ENCODE measurements around the gene PLEKHA6.

The PLEKHA6 gene

GRCh38 chr1:204203206-204203767 lies 156.4 kb downstream of the PLEKHA6 start:
- no peak for DNase-seq

- no peak for DNase-seq
Observed at GRCh38 chr1:204202481-204202880, 157.2 kb downstream of the PLEKHA6 start.

GRCh38 chr1:204201348-204202040 lies 158.2 kb downstream of the PLEKHA6 start:
- DNase-seq: no peak

- DNase-seq: no peak
Observed at GRCh38 chr1:204199579-204199978, 160.2 kb downstream of the PLEKHA6 start.

GRCh38 chr1:204198348-204199340 lies 161.1 kb downstream of the PLEKHA6 start:
- no peak for DNase-seq

GRCh38 chr1:204197068-204197467 lies 162.7 kb downstream of the PLEKHA6 start:
- no peak for DNase-seq

- no peak for DNase-seq
Observed at GRCh38 chr1:204196068-204196795, 163.5 kb downstream of the PLEKHA6 start, which contains the start of gene KISS1. Gene KISS1 (minus strand): TSS chr1:204196491. CDS start chr1:204192876, 3,615 bp downstream.

GRCh38 chr1:204194771-204195170 lies 165.0 kb downstream of the PLEKHA6 start:
- no peak for DNase-seq

GRCh38 chr1:204194080-204194479 lies 165.6 kb downstream of the PLEKHA6 start:
- no peak for DNase-seq

- no peak for DNase-seq
Observed at GRCh38 chr1:204192589-204193352, 167.0 kb downstream of the PLEKHA6 start.

GRCh38 chr1:204192046-204192445 lies 167.7 kb downstream of the PLEKHA6 start:
- no peak for DNase-seq

GRCh38 chr1:204191456-204191855 lies 168.3 kb downstream of the PLEKHA6 start:
- no peak for DNase-seq

GRCh38 chr1:204190212-204191211 lies 169.2 kb downstream of the PLEKHA6 start:
- no peak for DNase-seq

- no peak for DNase-seq
Observed at GRCh38 chr1:204188959-204189639, 170.6 kb downstream of the PLEKHA6 start.

GRCh38 chr1:204186597-204186996 lies 173.1 kb downstream of the PLEKHA6 start:
- DNase-seq: no peak

GRCh38 chr1:204181116-204181515 lies 178.6 kb downstream of the PLEKHA6 start:
- no peak for DNase-seq

- DNase-seq: no peak
Observed at GRCh38 chr1:204180133-204180532, 179.6 kb downstream of the PLEKHA6 start.

GRCh38 chr1:204178487-204179281 lies 181.0 kb downstream of the PLEKHA6 start:
- no peak for DNase-seq

- no peak for DNase-seq
Observed at GRCh38 chr1:204177133-204177532, 182.6 kb downstream of the PLEKHA6 start.
